ENCODE results near the gene HEPN1.

- TF ChIP-seq EZH2 (IDR thresholded peaks at IDR 0.05; ENCODE audit: borderline replicate concordance, low read length) (no peak), CTCF (IDR thresholded peaks at IDR 0.05; ENCODE audit: low read length) (no peak)
Measured at GRCh38 chr11:124892750-124893454, 26.1 kb upstream of the HEPN1 start.
